ENCODE results near the gene AMMECR1L.

DNA sequence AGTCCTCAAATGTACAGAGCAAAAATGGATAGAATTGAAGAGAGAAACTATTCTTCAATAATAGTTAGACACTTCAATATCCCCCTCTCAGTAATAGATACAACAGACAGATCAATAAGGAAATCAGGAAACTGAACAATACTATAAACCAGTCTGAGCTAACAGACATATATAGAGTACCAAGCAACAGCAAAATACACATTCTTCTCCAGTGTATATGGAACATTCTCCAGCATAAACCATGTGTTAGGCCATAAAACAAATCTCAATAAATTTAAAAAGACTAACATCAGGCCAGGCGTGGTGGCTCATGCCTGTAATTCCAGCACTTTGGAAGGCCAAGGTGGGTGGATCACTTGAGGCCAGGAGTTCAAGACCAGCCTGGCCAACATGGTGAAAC, 43.7 kb upstream of the AMMECR1L start:
- TF ChIP-seq, protein P1, sequence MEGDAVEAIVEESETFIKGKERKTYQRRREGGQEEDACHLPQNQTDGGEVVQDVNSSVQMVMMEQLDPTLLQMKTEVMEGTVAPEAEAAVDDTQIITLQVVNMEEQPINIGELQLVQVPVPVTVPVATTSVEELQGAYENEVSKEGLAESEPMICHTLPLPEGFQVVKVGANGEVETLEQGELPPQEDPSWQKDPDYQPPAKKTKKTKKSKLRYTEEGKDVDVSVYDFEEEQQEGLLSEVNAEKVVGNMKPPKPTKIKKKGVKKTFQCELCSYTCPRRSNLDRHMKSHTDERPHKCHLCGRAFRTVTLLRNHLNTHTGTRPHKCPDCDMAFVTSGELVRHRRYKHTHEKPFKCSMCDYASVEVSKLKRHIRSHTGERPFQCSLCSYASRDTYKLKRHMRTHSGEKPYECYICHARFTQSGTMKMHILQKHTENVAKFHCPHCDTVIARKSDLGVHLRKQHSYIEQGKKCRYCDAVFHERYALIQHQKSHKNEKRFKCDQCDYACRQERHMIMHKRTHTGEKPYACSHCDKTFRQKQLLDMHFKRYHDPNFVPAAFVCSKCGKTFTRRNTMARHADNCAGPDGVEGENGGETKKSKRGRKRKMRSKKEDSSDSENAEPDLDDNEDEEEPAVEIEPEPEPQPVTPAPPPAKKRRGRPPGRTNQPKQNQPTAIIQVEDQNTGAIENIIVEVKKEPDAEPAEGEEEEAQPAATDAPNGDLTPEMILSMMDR (conservative IDR thresholded peaks at IDR 0.05; ENCODE audit: low read length) = no peak
- TF ChIP-seq EZH2phosphoT487 (IDR thresholded peaks at IDR 0.05; ENCODE audit: borderline replicate concordance, low read depth, low read length) = no peak
